Gastrocnemius medialis (tissue), 4 donors: Measurements from ENCODE around the gene SLAIN1. TPM values are rescaled to one million over a fixed set of nuclear protein-coding genes. Genes with fewer than 3 reads are reported as not detected.

Source experiments
- ATAC-seq, 2 donors: fragments of 150-250 bp; one replicate each; pipeline ENCODE4 v1.9.1; 2016
- DNase-seq, 2 donors: peaks; one replicate each; pipeline ENCODE4 v3.0.0-alpha.2; 2019
- H3K27ac ChIP-seq, 4 donors: fragments of 200-600 bp; sonication (generic); 1 replicate in 1 of 4; 2 replicates in 3 of 4; pipeline ENCODE4 v1.5.1; 2016 to 2018; ENCODE audit warnings: mild to moderate bottlenecking in 2 of 4, moderate library complexity in 1 of 4
- H3K27me3 ChIP-seq, 3 donors: fragments of 200-600 bp; sonication (generic) in 2 of 3; 1 replicate in 1 of 3; 2 replicates in 2 of 3; pipeline versions ENCODE4 v1.5.1 to v1.6.0; 2016 to 2019; ENCODE audit warnings: mild to moderate bottlenecking in 1 of 3, moderate library complexity in 1 of 3
- H3K36me3 ChIP-seq, 2 donors: fragments of 200-600 bp; sonication (generic) in 1 of 2; one replicate each; pipeline ENCODE4 v1.5.1; 2017 to 2018
- H3K4me1 ChIP-seq, 2 donors: fragments of 200-600 bp; sonication (generic) in 1 of 2; one replicate each; pipeline ENCODE4 v1.5.1; 2016 to 2017; ENCODE audit warnings: mild to moderate bottlenecking in 2 of 2
- H3K4me3 ChIP-seq, 4 donors: fragments of 200-600 bp; sonication (generic) in 3 of 4; 1 replicate in 1 of 4; 2 replicates in 3 of 4; pipeline ENCODE4 v1.5.1; 2016 to 2019; ENCODE audit warnings: mild to moderate bottlenecking in 2 of 4
- H3K9me3 ChIP-seq, 3 donors: fragments of 200-600 bp; sonication (generic) in 2 of 3; 1 replicate in 1 of 3; 2 replicates in 2 of 3; pipeline ENCODE4 v1.5.1; 2016 to 2019
- CTCF ChIP-seq, 5 experiments: fragments of 450-650 bp in 3 of 5; fragments of 200-600 bp in 2 of 5; sonication (generic) in 2 of 5; IDR thresholded peaks in 4 of 5; conservative IDR thresholded peaks in 1 of 5; 1 replicate in 4 of 5; 2 replicates in 1 of 5; pipeline ENCODE4 v1.5.1; 2016 to 2019; ENCODE audit warnings: antibody characterized with exemption in 5 of 5, mild to moderate bottlenecking in 3 of 5, moderate library complexity in 3 of 5
- POLR2A ChIP-seq, 2 donors: fragments of 450-650 bp; IDR thresholded peaks; one replicate each; pipeline ENCODE4 v1.6.1; 2017; ENCODE audit warnings: antibody characterized with exemption in 2 of 2, mild to moderate bottlenecking in 2 of 2, moderate library complexity in 2 of 2
- in situ Hi-C, 4 donors: fragments of 200-750 bp; cut with MboI; loops; one replicate each; pipeline versions ENCODE4 v1.15.0 to v1.8.0; 2017; ENCODE audit warnings: low sequenced_read_pairs in 4 of 4
- intact Hi-C: fragments of 100-400 bp; cut with DNase I; formaldehyde crosslinking; loops from one replicate; pipeline ENCODE4 v1.15.1; 2023; ENCODE audit warnings: low total_unique reads
- total RNA-seq, 4 donors: library from RNA; depleted of rRNA; stranded (reverse); fragments of >200 nt; gene quantifications; one replicate each; pipeline versions ENCODE4 v1.1.0 to v1.2.3, GENCODE V29; 2016

The SLAIN1 gene
- total RNA-seq, 4 donors from 2014 or later: 3.2 to 17.5 (median 9.9) TPM

- Histone ChIP-seq H3K4me1 (peaks cover 11 to 12% of the 10 kb centered on the region in 2 donors), H3K36me3 (no peaks in the 10 kb centered on the region), H3K27me3 (no peaks in the 10 kb centered on the region), H3K27ac (no peak overlapping the region), H3K9me3 (no peaks in the 10 kb centered on the region), H3K4me3 (no peak overlapping the region)
- no peak for DNase-seq
- intact Hi-C loops: no loop called here
- no peak for TF ChIP-seq CTCF (IDR thresholded peaks at IDR 0.05 in 4 of 5, conservative IDR thresholded peaks at IDR 0.05 in 1 of 5)
- TF ChIP-seq POLR2A (IDR thresholded peaks at IDR 0.05): no peak
- no peak for ATAC-seq
- in situ Hi-C loops: no loop called here
Observed at GRCh38 chr13:77728265-77729125, 31.0 kb downstream of the SLAIN1 start.

GRCh38 chr13:77729502-77730221, 32.2 kb downstream of the SLAIN1 start:
- intact Hi-C loops: no loop called here
- H3K4me3 ChIP-seq: no peak overlapping the region
- peaks cover 11 to 12% of the 10 kb centered on the region in 2 donors for H3K4me1 ChIP-seq
- H3K27me3 ChIP-seq: no peaks in the 10 kb centered on the region
- H3K27ac ChIP-seq: no peak overlapping the region
- in situ Hi-C loops: no loop called here
- no peaks in the 10 kb centered on the region for H3K9me3 ChIP-seq
- DNase-seq (no peak), ATAC-seq (no peak)
- TF ChIP-seq POLR2A (IDR thresholded peaks at IDR 0.05): no peak
- no peak for TF ChIP-seq CTCF (IDR thresholded peaks at IDR 0.05 in 4 of 5, conservative IDR thresholded peaks at IDR 0.05 in 1 of 5)
- no peaks in the 10 kb centered on the region for H3K36me3 ChIP-seq

DNA sequence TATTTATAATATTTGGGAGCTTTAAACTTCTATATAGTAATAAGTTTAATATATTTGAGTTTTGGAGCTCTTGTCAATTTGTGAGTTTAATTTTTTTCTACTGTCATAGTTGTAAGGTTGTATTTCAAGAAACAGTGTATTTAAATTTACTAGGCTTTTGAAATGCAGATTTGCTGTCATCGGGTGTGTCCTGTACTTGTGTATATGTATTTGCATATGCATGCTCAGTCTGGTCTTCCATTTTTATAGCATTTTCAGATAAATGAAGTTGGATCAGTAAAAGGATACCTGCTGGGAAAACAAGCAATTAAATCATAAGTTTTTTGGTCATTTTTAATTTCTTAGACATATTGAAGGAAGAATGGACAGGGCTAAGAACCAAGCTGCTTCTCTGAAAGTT, 33.1 kb downstream of the SLAIN1 start:
- in situ Hi-C loops (no loop called here), intact Hi-C loops (no loop called here)
- H3K27ac ChIP-seq: no peak overlapping the region
- no peaks in the 10 kb centered on the region for H3K9me3 ChIP-seq
- H3K36me3 ChIP-seq: no peaks in the 10 kb centered on the region
- peaks cover 11 to 12% of the 10 kb centered on the region in 2 donors for H3K4me1 ChIP-seq
- TF ChIP-seq CTCF (IDR thresholded peaks at IDR 0.05 in 4 of 5, conservative IDR thresholded peaks at IDR 0.05 in 1 of 5): no peak
- TF ChIP-seq POLR2A (IDR thresholded peaks at IDR 0.05): no peak
- H3K4me3 ChIP-seq: no peak overlapping the region
- DNase-seq: no peak
- ATAC-seq: no peak
- no peaks in the 10 kb centered on the region for H3K27me3 ChIP-seq

DNA sequence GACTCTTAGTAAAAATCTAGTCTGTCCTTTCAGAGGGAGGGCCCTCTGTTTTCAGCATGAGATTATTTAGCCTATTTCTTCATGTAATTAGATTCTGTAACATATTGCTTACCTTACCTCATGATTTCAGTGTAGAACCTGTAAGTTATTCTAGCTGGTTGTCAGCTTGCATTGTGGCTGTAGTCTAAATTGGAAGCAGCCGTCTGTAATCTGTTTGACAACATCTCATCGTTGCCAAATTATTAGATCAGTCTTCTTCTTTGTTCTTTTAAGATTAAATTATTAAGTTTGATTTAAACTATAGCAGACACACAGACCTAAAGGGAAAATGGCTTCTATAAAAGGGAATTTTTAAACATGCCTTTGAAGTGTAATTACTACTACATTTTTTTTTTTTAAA, 34.8 kb downstream of the SLAIN1 start:
- ATAC-seq: no peak
- Histone ChIP-seq H3K4me3 (no peak overlapping the region), H3K9me3 (no peaks in the 10 kb centered on the region), H3K4me1 (peaks cover 11 to 12% of the 10 kb centered on the region in 2 donors), H3K27me3 (no peaks in the 10 kb centered on the region), H3K36me3 (no peaks in the 10 kb centered on the region), H3K27ac (no peak overlapping the region)
- intact Hi-C loops (no loop called here), in situ Hi-C loops (no loop called here)
- no peak for TF ChIP-seq POLR2A (IDR thresholded peaks at IDR 0.05)
- DNase-seq: no peak

DNA sequence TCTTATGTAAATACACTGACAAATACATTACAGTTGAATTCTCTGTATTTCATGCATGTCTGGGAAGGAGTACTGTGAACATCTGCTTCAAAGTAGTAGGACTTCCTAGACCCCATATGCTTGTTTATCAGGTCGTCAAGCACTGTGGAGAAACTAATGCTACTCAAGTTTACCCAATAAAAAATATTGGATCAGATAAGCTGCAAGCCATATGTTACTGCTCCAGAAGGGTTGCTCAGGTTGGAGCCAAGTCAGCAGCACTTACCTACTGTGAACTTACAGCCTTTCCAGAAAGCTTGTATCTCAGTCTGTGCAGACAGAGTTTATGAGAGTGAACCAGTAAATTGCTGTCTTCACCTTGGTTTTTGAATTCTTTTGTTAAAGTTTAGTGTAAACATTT, 36.2 kb downstream of the SLAIN1 start:
- Histone ChIP-seq H3K4me3 (no peak overlapping the region), H3K27me3 (no peaks in the 10 kb centered on the region), H3K27ac (no peak overlapping the region), H3K9me3 (no peaks in the 10 kb centered on the region), H3K36me3 (no peaks in the 10 kb centered on the region), H3K4me1 (peaks cover 5 to 6% of the 10 kb centered on the region in 2 donors)
- TF ChIP-seq POLR2A (IDR thresholded peaks at IDR 0.05) (no peak), CTCF (IDR thresholded peaks at IDR 0.05 in 4 of 5, conservative IDR thresholded peaks at IDR 0.05 in 1 of 5) (no peak)
- in situ Hi-C loops (no loop called here), intact Hi-C loops (no loop called here)
- DNase-seq (no peak), ATAC-seq (no peak)
